ENCODE data around the gene ACCS. TPM values are rescaled to one million over a fixed set of nuclear protein-coding genes. Genes with fewer than 3 reads are reported as not detected.

Gene ACCS
- total and polyA plus RNA-seq, 8 donors, result 29.3 to 88.1 (median 52.1) TPM

GRCh38 chr11:44112091-44112821 is 46.2 kb downstream of the ACCS start:
- Histone ChIP-seq H3K4me1 (peaks cover 0 to 10% of the 10 kb centered on the region in 2 donors), H3K9me3 (no peaks in the 10 kb centered on the region), H3K4me3 (no peak overlapping the region), H3K36me3 (peaks cover 0 to 55% of the 10 kb centered on the region in 2 donors), H3K27ac (no peak overlapping the region), H3K27me3 (no peaks in the 10 kb centered on the region)
- no peak for TF ChIP-seq CTCF (IDR thresholded peaks at IDR 0.05)
- intact Hi-C loops (cut with DNase I), result no loop called here
- no peak for DNase-seq
- ATAC-seq, result no peak

GRCh38 chr11:44113018-44113417 is 46.9 kb downstream of the ACCS start:
- H3K9me3 ChIP-seq, result no peaks in the 10 kb centered on the region
- TF ChIP-seq CTCF (IDR thresholded peaks at IDR 0.05), result no peak
- H3K4me1 ChIP-seq, result peaks cover 0 to 10% of the 10 kb centered on the region in 2 donors
- no peaks in the 10 kb centered on the region for H3K27me3 ChIP-seq
- intact Hi-C loops (cut with DNase I), result no loop called here
- H3K4me3 ChIP-seq, result no peak overlapping the region
- H3K36me3 ChIP-seq, result peaks cover 0 to 50% of the 10 kb centered on the region in 2 donors
- DNase-seq (no peak), ATAC-seq (no peak)
- no peak overlapping the region for H3K27ac ChIP-seq

- peaks cover 0 to 44% of the 10 kb centered on the region in 2 donors for H3K36me3 ChIP-seq
- no peak for TF ChIP-seq CTCF (IDR thresholded peaks at IDR 0.05)
- DNase-seq (no peak), ATAC-seq (no peak)
- no peaks in the 10 kb centered on the region for H3K27me3 ChIP-seq
- no peaks in the 10 kb centered on the region for H3K9me3 ChIP-seq
- no peak overlapping the region for H3K27ac ChIP-seq
- intact Hi-C loops (cut with DNase I), result no loop called here
- H3K4me1 ChIP-seq, result peaks cover 0 to 10% of the 10 kb centered on the region in 2 donors
- H3K4me3 ChIP-seq, result no peak overlapping the region
Observed at GRCh38 chr11:44113572-44113971, 47.5 kb downstream of the ACCS start.

- TF ChIP-seq CTCF (IDR thresholded peaks at IDR 0.05), result no peak
- intact Hi-C loops (cut with DNase I), result no loop called here
- no peaks in the 10 kb centered on the region for H3K27me3 ChIP-seq
- H3K4me3 ChIP-seq, result no peak overlapping the region
- DNase-seq (no peak), ATAC-seq (peak; percentile 37)
- H3K4me1 ChIP-seq, result peaks cover 0 to 10% of the 10 kb centered on the region in 2 donors
- no peak overlapping the region for H3K27ac ChIP-seq
- no peaks in the 10 kb centered on the region for H3K9me3 ChIP-seq
- peaks cover 0 to 41% of the 10 kb centered on the region in 2 donors for H3K36me3 ChIP-seq
Observed at GRCh38 chr11:44116234-44116830, 50.3 kb downstream of the ACCS start.

- intact Hi-C loops (cut with DNase I), result no loop called here
- Histone ChIP-seq H3K36me3 (peaks cover 0 to 37% of the 10 kb centered on the region in 2 donors), H3K4me1 (peaks cover 0 to 10% of the 10 kb centered on the region in 2 donors), H3K27me3 (no peaks in the 10 kb centered on the region), H3K27ac (no peak overlapping the region), H3K4me3 (no peak overlapping the region), H3K9me3 (no peaks in the 10 kb centered on the region)
- DNase-seq, result no peak
- ATAC-seq, result no peak
- TF ChIP-seq CTCF (IDR thresholded peaks at IDR 0.05), result no peak
Observed at GRCh38 chr11:44120169-44120568, 54.1 kb downstream of the ACCS start.

Data from left lung (tissue), 10 donors.